AG10803 (cell line): ENCODE data around the gene MRPL22.
A peak's percentile ranks its signal among the peaks of the same experiment; 100 is the strongest.

Source experiments
- DNase-seq: peaks from one replicate; pipeline ENCODE4 v3.0.0; 2010; ENCODE audit warnings: low read depth
- H3K4me3 ChIP-seq: 2 replicates; pipeline ENCODE4 v1.5.1; 2011; ENCODE audit warnings: mild to moderate bottlenecking, low read length, control low read depth
- CTCF ChIP-seq: conservative IDR thresholded peaks from 2 replicates; pipeline ENCODE4 v1.5.1; 2011; ENCODE audit warnings: mild to moderate bottlenecking, low read length, control low read depth, inconsistent platforms

MRPL22 gene

DNA sequence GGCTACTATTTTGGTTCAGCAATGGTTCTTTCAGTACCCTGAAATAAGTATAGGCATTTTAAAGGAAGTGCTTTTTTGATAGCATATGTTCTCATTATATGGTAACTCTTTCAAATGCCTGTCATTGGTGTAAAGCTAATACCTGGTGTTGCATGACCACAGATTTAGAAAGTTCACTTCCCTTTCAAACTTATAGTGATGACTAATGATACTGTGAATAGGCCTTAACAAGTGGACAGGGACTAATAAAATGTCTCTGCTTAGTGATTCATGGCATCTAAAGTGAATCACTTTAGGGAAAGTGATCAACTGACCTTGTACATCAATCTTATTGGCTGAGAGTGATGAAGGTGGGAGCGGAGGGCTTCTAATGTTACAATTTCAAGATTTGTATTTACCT lies 21.6 kb downstream of the MRPL22 start:
- TF ChIP-seq CTCF, result no peak
- peak; percentile 9 for DNase-seq
- H3K4me3 ChIP-seq, result no peak overlapping the region

- DNase-seq, result no peak
- TF ChIP-seq CTCF, result no peak
- no peak overlapping the region for H3K4me3 ChIP-seq
These were observed 25.4 kb downstream of the MRPL22 start for GRCh38 chr5:154966081-154966841.

- no peak overlapping the region for H3K4me3 ChIP-seq
These were observed 26.0 kb downstream of the MRPL22 start for GRCh38 chr5:154966874-154967273.

DNA sequence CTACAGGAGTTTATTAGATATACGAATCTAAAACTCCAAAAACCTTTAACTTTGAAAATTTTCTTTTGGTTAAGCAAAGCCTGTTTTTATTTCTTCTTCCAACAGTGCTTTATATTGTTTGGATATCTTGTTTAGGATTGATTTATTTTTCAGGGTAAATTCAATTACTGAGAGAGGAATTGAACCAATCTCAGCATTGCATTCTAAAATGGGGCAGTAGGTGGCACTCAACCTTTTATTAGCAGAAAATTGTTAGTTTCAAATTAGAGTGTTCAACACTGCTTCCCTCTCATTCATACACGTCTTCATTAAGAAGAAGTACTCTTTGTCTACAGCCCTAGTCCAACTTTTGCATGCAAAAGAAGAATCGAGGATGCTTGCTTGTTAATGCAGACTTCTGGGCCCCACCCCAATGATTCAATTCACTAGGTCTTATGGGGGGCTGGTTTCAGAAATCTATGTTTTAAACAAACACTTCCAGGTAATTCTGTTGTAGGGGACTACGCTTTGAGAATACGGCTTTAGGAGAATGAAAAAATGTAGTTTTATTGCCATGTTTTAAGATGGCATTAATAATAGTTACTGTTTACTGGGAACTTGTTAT lies 26.6 kb downstream of the MRPL22 start:
- TF ChIP-seq CTCF, result peak; percentile 64
- DNase-seq, result no peak
- no peak overlapping the region for H3K4me3 ChIP-seq

More at GRCh38 chr5:154966874-154967273, 26.0 kb downstream of the MRPL22 start:
- no peak for TF ChIP-seq CTCF
- no peak for DNase-seq

DNA sequence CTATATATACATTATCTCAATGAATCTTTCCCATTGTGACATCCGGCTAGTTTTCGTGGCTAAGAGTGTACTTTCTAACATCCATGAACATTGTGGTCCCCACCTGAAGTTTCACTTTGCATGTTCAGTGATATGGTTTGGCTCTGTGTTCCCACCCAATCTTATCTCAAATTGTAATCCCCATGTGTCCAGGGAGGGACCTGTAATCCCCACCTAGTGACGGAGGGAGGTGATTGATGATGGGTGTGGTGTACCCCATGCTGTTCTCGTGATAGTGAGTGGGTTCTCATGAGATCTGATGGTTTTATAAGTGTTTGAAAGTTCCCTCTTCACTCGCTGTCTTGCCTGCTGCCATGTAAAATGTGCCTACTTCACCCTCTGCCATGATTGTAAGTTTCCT lies 28.1 kb downstream of the MRPL22 start:
- no peak for TF ChIP-seq CTCF
- no peak overlapping the region for H3K4me3 ChIP-seq
- no peak for DNase-seq

GRCh38 chr5:154970759-154971158 lies 29.9 kb downstream of the MRPL22 start:
- DNase-seq, result peak; percentile 9
- no peak overlapping the region for H3K4me3 ChIP-seq
- no peak for TF ChIP-seq CTCF

GRCh38 chr5:154971501-154971900 lies 30.6 kb downstream of the MRPL22 start:
- H3K4me3 ChIP-seq, result no peak overlapping the region
- DNase-seq, result peak; percentile 80
- TF ChIP-seq CTCF, result no peak
